ENCODE measurements around the gene NCKAP5L. TPM values are rescaled to one million over a fixed set of nuclear protein-coding genes. Genes with fewer than 3 reads are reported as not detected.

The NCKAP5L gene
- total RNA-seq, 2 experiments from 2014 or later = 9.2 to 9.8 TPM

DNA sequence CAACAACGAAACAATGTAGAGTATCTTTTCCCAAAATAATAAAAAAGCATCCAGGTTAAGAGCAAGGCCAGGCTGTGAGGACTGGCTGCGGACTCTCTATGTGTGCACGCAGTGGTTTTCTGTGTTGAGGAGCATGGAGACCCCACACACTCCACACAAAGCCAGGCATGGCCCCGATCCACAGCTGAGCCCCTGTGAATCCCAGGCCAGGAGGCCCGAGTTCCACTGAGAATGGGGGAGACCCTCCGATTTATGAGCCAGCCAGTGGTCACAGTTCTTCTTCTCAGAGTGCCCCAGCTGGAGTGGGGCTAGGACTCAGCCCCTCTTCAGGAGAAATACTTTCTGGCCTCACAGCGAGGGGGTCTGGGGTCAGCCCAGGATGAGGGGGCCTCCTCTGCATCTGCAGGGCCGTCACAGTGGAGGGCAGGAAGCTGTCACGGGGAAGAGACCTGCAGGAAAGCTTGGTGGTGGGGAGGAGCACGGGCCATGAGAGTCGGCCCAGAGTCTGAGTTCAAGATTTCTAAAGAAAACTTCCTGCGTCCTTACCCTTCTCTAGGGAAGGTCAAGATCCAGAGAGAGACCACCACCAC, 20.1 kb downstream of the NCKAP5L start:
- Histone ChIP-seq H3K36me3 (ENCODE audit: insufficient read depth, low read length) (peaks cover 26% of the 10 kb centered on the region), H3K27me3 (ENCODE audit: control insufficient read depth in 1 of 2, insufficient read depth in 2 of 2, low read length in 2 of 2) (no peaks in the 10 kb centered on the region), H3K4me1 (ENCODE audit: insufficient read depth, low read length) (no peaks in the 10 kb centered on the region), H3K4me3 (ENCODE audit: low read length) (no peak overlapping the region), H3K27ac (ENCODE audit: low read depth in 1 of 2, low read length in 2 of 2) (no peak overlapping the region), H3K9me3 (ENCODE audit: control insufficient read depth in 1 of 2, insufficient read depth in 1 of 2, low read length in 2 of 2) (no peaks in the 10 kb centered on the region)
- no peaks in the 10 kb centered on the region for H3K9me3 Mint-ChIP-seq
- no peak overlapping the region for H3K27ac Mint-ChIP-seq
- TF ChIP-seq, protein P1, sequence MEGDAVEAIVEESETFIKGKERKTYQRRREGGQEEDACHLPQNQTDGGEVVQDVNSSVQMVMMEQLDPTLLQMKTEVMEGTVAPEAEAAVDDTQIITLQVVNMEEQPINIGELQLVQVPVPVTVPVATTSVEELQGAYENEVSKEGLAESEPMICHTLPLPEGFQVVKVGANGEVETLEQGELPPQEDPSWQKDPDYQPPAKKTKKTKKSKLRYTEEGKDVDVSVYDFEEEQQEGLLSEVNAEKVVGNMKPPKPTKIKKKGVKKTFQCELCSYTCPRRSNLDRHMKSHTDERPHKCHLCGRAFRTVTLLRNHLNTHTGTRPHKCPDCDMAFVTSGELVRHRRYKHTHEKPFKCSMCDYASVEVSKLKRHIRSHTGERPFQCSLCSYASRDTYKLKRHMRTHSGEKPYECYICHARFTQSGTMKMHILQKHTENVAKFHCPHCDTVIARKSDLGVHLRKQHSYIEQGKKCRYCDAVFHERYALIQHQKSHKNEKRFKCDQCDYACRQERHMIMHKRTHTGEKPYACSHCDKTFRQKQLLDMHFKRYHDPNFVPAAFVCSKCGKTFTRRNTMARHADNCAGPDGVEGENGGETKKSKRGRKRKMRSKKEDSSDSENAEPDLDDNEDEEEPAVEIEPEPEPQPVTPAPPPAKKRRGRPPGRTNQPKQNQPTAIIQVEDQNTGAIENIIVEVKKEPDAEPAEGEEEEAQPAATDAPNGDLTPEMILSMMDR (IDR thresholded peaks at IDR 0.05) = no peak
- H3K27me3 Mint-ChIP-seq = no peaks in the 10 kb centered on the region
- POLR2A ChIA-PET = no interaction called here
- DNase-seq = no peak
- H3K4me1 Mint-ChIP-seq (ENCODE audit: low read depth) = no peaks in the 10 kb centered on the region
- no peak for ATAC-seq (ENCODE audit: poor library complexity)
- H3K4me3 Mint-ChIP-seq = no peak overlapping the region
- intact Hi-C loops (cut with DNase I, micrococcal nuclease) = loop anchor here in 1 of 2 experiments (5.0 kb wide), 1 partner anchor 1174 kb away; no protein-coding TSS in a partner anchor
- CTCF ChIA-PET = no interaction called here
- peaks cover 25% of the 10 kb centered on the region for H3K36me3 Mint-ChIP-seq (ENCODE audit: low read depth)

DNA sequence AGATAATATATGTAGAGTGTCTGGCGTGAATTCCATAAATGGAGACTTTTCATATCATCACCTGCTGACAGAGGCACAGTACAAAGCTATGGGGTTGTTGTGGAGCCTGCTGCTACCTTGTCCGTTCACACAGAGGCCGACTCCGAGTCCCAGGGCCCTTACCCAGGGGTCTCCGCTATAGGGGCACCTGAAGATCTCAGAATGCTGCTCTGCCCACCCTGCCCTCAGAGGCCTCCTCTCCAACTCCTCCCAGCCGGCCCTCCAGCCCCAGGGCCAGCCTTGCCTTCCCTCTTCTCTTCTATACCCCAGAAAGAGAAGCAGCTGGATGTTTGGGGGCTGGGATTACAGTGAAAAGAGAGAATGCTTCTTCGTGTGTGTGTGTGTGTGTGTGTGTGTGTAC, 21.3 kb downstream of the NCKAP5L start:
- H3K36me3 ChIP-seq (ENCODE audit: insufficient read depth, low read length) = peaks cover 33% of the 10 kb centered on the region
- no peaks in the 10 kb centered on the region for H3K27me3 ChIP-seq (ENCODE audit: control insufficient read depth in 1 of 2, insufficient read depth in 2 of 2, low read length in 2 of 2)
- TF ChIP-seq, protein P1 (IDR thresholded peaks at IDR 0.05) = no peak
- ChIA-PET POLR2A (no interaction called here), CTCF (no interaction called here)
- no peaks in the 10 kb centered on the region for H3K4me1 Mint-ChIP-seq (ENCODE audit: low read depth)
- H3K27ac Mint-ChIP-seq = no peak overlapping the region
- intact Hi-C loops (cut with DNase I, micrococcal nuclease) = loop anchor here in 1 of 2 experiments (5.0 kb wide), 1 partner anchor 1175 kb away; no protein-coding TSS in a partner anchor
- DNase-seq = no peak
- H3K36me3 Mint-ChIP-seq (ENCODE audit: low read depth) = peaks cover 28% of the 10 kb centered on the region
- no peaks in the 10 kb centered on the region for H3K27me3 Mint-ChIP-seq
- no peak overlapping the region for H3K4me3 Mint-ChIP-seq
- no peak for ATAC-seq (ENCODE audit: poor library complexity)
- no peaks in the 10 kb centered on the region for H3K4me1 ChIP-seq (ENCODE audit: insufficient read depth, low read length)
- no peak overlapping the region for H3K27ac ChIP-seq (ENCODE audit: low read depth in 1 of 2, low read length in 2 of 2)
- no peaks in the 10 kb centered on the region for H3K9me3 ChIP-seq (ENCODE audit: control insufficient read depth in 1 of 2, insufficient read depth in 1 of 2, low read length in 2 of 2)
- H3K9me3 Mint-ChIP-seq = no peaks in the 10 kb centered on the region
- no peak overlapping the region for H3K4me3 ChIP-seq (ENCODE audit: low read length)

DNA sequence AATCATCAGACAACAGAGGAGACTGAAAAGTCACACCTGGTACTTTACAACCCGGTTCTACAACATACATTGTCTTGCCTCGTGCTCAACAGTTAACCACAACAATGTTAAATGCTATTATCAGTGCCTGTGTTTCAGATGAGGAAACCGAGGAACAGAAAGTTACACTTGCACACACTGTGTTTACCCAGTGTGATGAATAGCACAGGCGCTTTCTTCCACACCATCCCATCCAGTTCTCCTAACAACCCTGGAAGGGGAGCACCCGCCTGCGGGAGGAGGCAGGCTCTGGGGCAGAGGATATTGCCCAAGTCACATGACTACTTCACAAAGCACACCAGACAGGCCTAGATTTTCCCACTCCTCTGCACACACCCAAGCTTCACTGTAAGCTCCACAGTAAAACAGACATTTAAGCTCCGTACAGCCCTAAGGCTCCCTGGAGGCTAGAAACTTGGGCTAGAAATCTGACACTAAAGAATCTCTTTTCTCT, 21.8 kb downstream of the NCKAP5L start:
- Mint-ChIP-seq H3K4me3 (no peak overlapping the region), H3K36me3 (ENCODE audit: low read depth) (peaks cover 28% of the 10 kb centered on the region), H3K27me3 (no peaks in the 10 kb centered on the region), H3K4me1 (ENCODE audit: low read depth) (no peaks in the 10 kb centered on the region), H3K27ac (no peak overlapping the region), H3K9me3 (no peaks in the 10 kb centered on the region)
- no peaks in the 10 kb centered on the region for H3K4me1 ChIP-seq (ENCODE audit: insufficient read depth, low read length)
- CTCF ChIA-PET = no interaction called here
- no peaks in the 10 kb centered on the region for H3K9me3 ChIP-seq (ENCODE audit: control insufficient read depth in 1 of 2, insufficient read depth in 1 of 2, low read length in 2 of 2)
- H3K36me3 ChIP-seq (ENCODE audit: insufficient read depth, low read length) = peaks cover 38% of the 10 kb centered on the region
- POLR2A ChIA-PET = no interaction called here
- H3K27me3 ChIP-seq (ENCODE audit: control insufficient read depth in 1 of 2, insufficient read depth in 2 of 2, low read length in 2 of 2) = no peaks in the 10 kb centered on the region
- H3K27ac ChIP-seq (ENCODE audit: low read depth in 1 of 2, low read length in 2 of 2) = no peak overlapping the region
- TF ChIP-seq, protein P1 (IDR thresholded peaks at IDR 0.05) = no peak
- no peak overlapping the region for H3K4me3 ChIP-seq (ENCODE audit: low read length)
- intact Hi-C loops (cut with DNase I, micrococcal nuclease) = loop anchor here in 1 of 2 experiments (5.0 kb wide), 1 partner anchor 1176 kb away; no protein-coding TSS in a partner anchor
- ATAC-seq (ENCODE audit: poor library complexity) (no peak), DNase-seq (no peak)
